ENCODE data around the gene NOVA2.

GRCh38 chr19:45972947-45973540, 621 bp downstream of the NOVA2 start:
- TF ChIP-seq EZH2phosphoT487 (IDR thresholded peaks at IDR 0.05; ENCODE audit: borderline replicate concordance, low read depth) (no peak), CTCF (IDR thresholded peaks at IDR 0.05) (no peak), MAX (IDR thresholded peaks at IDR 0.05; ENCODE audit: low read depth) (no peak), GATA2 (CRISPR knock-in tag; IDR thresholded peaks at IDR 0.05) (no peak), RAD21 (IDR thresholded peaks at IDR 0.05; ENCODE audit: low read length) (no peak), YY1 (IDR thresholded peaks at IDR 0.05; ENCODE audit: low read depth) (no peak), CHD2 (IDR thresholded peaks at IDR 0.05; ENCODE audit: low read length, partially characterized antibody) (no peak), POLR2AphosphoS5 (IDR thresholded peaks at IDR 0.05; ENCODE audit: low read depth, low read length) (no peak)
